ENCODE data around the gene DNAJC25.
"Not testable (repeated sequence)": the region's sequence is repeated elsewhere in the genome, so short reads cannot be mapped to it uniquely, and the experiment has no call there.

Gene DNAJC25
- 6.5 to 8.1 reads per million in 2 donors for total RNA-seq

GRCh38 chr9:111631214-111631971, at the start of gene DNAJC25:
DNAJC25 (plus strand) TSS chr9:111631334; CDS start chr9:111631408, 74 bp downstream.
- peak; percentile 97 for DNase-seq

- DNase-seq: no peak
These were observed 48.2 kb upstream of the DNAJC25 start for GRCh38 chr9:111582888-111583287.

- DNase-seq: no peak
These were observed 44.8 kb upstream of the DNAJC25 start for GRCh38 chr9:111586378-111586777.

- DNase-seq: no peak
These were observed 42.3 kb upstream of the DNAJC25 start for GRCh38 chr9:111588846-111589245.

- no peak for DNase-seq
These were observed 33.0 kb upstream of the DNAJC25 start for GRCh38 chr9:111597852-111598732.

GRCh38 chr9:111598733-111599091, 32.4 kb upstream of the DNAJC25 start:
- DNase-seq: no peak

GRCh38 chr9:111599092-111599954, 31.8 kb upstream of the DNAJC25 start, which contains the start of gene PTGR1:
PTGR1 (minus strand) TSS chr9:111599647; CDS start chr9:111597422, 2,225 bp downstream.
- DNase-seq: no peak

- no peak for DNase-seq
These were observed 31.2 kb upstream of the DNAJC25 start for GRCh38 chr9:111599955-111600343.

GRCh38 chr9:111601237-111602018, 29.7 kb upstream of the DNAJC25 start:
- DNase-seq: no peak

- DNase-seq: no peak
These were observed 28.1 kb upstream of the DNAJC25 start for GRCh38 chr9:111603041-111603440.

- DNase-seq: no peak
These were observed 27.0 kb upstream of the DNAJC25 start for GRCh38 chr9:111604054-111604615.

- DNase-seq: no peak
These were observed 26.0 kb upstream of the DNAJC25 start for GRCh38 chr9:111605041-111605559.

- no peak for DNase-seq
These were observed 21.0 kb upstream of the DNAJC25 start for GRCh38 chr9:111610149-111610548.

GRCh38 chr9:111610845-111611244, 20.3 kb upstream of the DNAJC25 start:
- DNase-seq: no peak

GRCh38 chr9:111613436-111614040, 17.6 kb upstream of the DNAJC25 start:
- DNase-seq: no peak

- DNase-seq: no peak
These were observed 15.2 kb upstream of the DNAJC25 start for GRCh38 chr9:111615928-111616327.

- DNase-seq: not testable (repeated sequence)
These were observed 13.8 kb upstream of the DNAJC25 start for GRCh38 chr9:111617349-111617748.

- no peak for DNase-seq
These were observed 9.1 kb upstream of the DNAJC25 start for GRCh38 chr9:111621895-111622480.

GRCh38 chr9:111622626-111623025, 8.5 kb upstream of the DNAJC25 start:
- no peak for DNase-seq

GRCh38 chr9:111627260-111627963, 3.7 kb upstream of the DNAJC25 start:
- DNase-seq: no peak
